Thoracic aorta (tissue), 2 donors: ENCODE results near the gene ZNF688. TPM values are rescaled to one million over a fixed set of nuclear protein-coding genes. Genes with fewer than 3 reads are reported as not detected.

ENCODE experiments used
- ATAC-seq: fragments of 150-250 bp; one replicate; pipeline ENCODE4 v1.8.0; 2017; ENCODE audit warnings: low read depth; ENCODE audit not compliant: insufficient number of reproducible peaks, low FRiP score
- DNase-seq: peaks from one replicate; pipeline ENCODE4 v3.0.0-alpha.2; 2020; ENCODE audit warnings: low spot score
- H3K27ac ChIP-seq, 2 donors: fragments of 200-600 bp; sonication (generic); 1 replicate in 1 of 2; 2 replicates in 1 of 2; pipeline ENCODE4 v1.5.1; 2016; ENCODE audit warnings: mild to moderate bottlenecking in 2 of 2, moderate library complexity in 2 of 2
- H3K27me3 ChIP-seq: fragments of 200-600 bp; sonication (generic); replicated peaks from 2 replicates; pipeline ENCODE4 v1.6.0; 2016; ENCODE audit warnings: mild to moderate bottlenecking; ENCODE audit not compliant: insufficient read depth
- H3K36me3 ChIP-seq: fragments of 200-600 bp; sonication (generic); one replicate; pipeline ENCODE4 v1.5.1; 2016
- H3K4me1 ChIP-seq, 2 donors: fragments of 200-600 bp; sonication (generic); 1 replicate in 1 of 2; 2 replicates in 1 of 2; pipeline versions ENCODE4 v1.5.1 to v1.6.0; 2016; ENCODE audit warnings: low read depth in 2 of 2, mild to moderate bottlenecking in 1 of 2; ENCODE audit not compliant: control insufficient read depth in 1 of 2
- H3K4me3 ChIP-seq: fragments of 200-600 bp; sonication (generic); 2 replicates; pipeline ENCODE4 v1.5.1; 2016; ENCODE audit warnings: mild to moderate bottlenecking
- H3K9me3 ChIP-seq: fragments of 200-600 bp; sonication (generic); 2 replicates; pipeline ENCODE4 v1.5.1; 2016
- total RNA-seq, 2 donors: library from RNA; depleted of rRNA; stranded (reverse); fragments of >200 nt; gene quantifications; one replicate each; pipeline versions ENCODE4 v1.1.0 to v1.2.3, GENCODE V29; 2016
- TF ChIP-seq, protein P1 (sequence below): fragments of 200-600 bp; sonication (generic); IDR thresholded peaks from one replicate; pipeline ENCODE4 v1.5.1; 2019; ENCODE audit warnings: antibody characterized with exemption

The ZNF688 gene
- total RNA-seq, 2 donors from 2014 or later, result 9.2 to 24.2 TPM

- H3K9me3 ChIP-seq, result no peaks in the 10 kb centered on the region
- peaks cover 12 to 31% of the 10 kb centered on the region in 2 donors for H3K4me1 ChIP-seq
- H3K36me3 ChIP-seq, result peaks cover 9% of the 10 kb centered on the region
- no peak overlapping the region for H3K4me3 ChIP-seq
- ATAC-seq (no peak), DNase-seq (no peak)
- no peak overlapping the region for H3K27ac ChIP-seq
- H3K27me3 ChIP-seq, result no peaks in the 10 kb centered on the region
- TF ChIP-seq, protein P1, sequence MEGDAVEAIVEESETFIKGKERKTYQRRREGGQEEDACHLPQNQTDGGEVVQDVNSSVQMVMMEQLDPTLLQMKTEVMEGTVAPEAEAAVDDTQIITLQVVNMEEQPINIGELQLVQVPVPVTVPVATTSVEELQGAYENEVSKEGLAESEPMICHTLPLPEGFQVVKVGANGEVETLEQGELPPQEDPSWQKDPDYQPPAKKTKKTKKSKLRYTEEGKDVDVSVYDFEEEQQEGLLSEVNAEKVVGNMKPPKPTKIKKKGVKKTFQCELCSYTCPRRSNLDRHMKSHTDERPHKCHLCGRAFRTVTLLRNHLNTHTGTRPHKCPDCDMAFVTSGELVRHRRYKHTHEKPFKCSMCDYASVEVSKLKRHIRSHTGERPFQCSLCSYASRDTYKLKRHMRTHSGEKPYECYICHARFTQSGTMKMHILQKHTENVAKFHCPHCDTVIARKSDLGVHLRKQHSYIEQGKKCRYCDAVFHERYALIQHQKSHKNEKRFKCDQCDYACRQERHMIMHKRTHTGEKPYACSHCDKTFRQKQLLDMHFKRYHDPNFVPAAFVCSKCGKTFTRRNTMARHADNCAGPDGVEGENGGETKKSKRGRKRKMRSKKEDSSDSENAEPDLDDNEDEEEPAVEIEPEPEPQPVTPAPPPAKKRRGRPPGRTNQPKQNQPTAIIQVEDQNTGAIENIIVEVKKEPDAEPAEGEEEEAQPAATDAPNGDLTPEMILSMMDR, result no peak
Observed at GRCh38 chr16:30530163-30531037, 41.1 kb downstream of the ZNF688 start.

DNA sequence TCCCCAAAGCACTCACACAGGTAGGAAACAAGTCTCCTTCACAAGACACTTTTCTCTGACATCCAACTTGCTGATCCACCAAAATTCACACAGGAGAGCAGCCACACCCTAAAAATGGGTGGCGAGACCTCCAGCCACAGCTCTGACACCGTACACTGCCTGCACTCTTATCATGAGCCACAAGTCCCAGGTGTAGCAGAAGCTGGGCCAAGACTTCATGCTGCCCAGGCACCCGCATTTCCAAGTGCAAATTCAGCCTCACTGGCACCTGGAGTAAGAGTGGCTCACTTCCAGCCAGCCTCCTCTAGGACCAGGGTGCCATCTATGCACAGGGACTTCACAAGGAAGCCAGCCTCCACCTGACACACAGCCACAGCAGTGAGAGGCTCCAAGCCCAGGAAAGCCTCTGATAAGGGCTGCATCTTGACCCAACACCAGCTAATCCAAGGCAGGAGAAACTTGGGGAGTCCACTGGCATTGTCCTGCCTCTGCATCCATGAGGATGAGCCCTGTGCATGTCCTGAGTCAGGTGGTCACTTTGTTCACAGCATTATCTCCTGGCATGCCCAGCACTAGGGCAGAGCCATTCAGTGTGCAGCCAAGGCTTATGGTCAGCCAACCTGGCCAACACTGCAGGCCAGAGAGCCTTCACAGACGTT lies 42.6 kb downstream of the ZNF688 start:
- H3K9me3 ChIP-seq, result no peaks in the 10 kb centered on the region
- no peak overlapping the region for H3K27ac ChIP-seq
- H3K36me3 ChIP-seq, result peaks cover 9% of the 10 kb centered on the region
- H3K4me3 ChIP-seq, result no peak overlapping the region
- TF ChIP-seq, protein P1, result no peak
- no peak for DNase-seq
- ATAC-seq, result no peak
- H3K27me3 ChIP-seq, result no peaks in the 10 kb centered on the region
- peaks cover 11 to 30% of the 10 kb centered on the region in 2 donors for H3K4me1 ChIP-seq

DNA sequence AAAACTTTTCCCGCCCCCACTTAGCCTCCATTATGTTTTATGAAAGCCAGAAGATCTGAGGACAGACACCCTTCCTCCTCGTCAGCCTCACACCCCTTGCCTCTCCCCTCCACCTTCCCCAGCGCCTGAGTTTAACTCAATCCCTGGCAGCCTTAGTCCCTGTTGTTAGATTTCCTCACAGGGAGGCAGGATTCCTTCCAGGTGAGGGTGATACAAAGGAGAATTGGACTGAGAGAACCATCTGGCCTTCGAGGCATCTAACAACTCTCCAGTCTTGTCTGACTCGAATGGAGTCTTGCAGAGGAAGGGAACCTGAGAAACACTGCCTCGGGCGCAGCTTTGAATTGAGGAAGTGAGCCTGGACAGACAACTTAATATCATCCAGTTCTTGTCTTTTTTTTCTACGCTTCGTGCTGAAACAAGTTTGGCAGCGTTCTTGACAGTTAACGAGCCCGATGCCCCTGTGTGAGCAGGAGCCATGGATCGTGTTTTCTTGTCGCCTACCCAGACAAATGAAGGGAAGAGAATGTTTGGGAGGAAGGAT lies 43.8 kb downstream of the ZNF688 start:
- DNase-seq (no peak), ATAC-seq (no peak)
- TF ChIP-seq, protein P1, result no peak
- H3K27ac ChIP-seq, result peak overlapping the region; percentile 81 to 99
- H3K27me3 ChIP-seq, result no peaks in the 10 kb centered on the region
- H3K4me3 ChIP-seq, result peak overlapping the region; percentile 98
- H3K36me3 ChIP-seq, result peaks cover 8% of the 10 kb centered on the region
- H3K9me3 ChIP-seq, result no peaks in the 10 kb centered on the region
- H3K4me1 ChIP-seq, result peaks cover 4 to 18% of the 10 kb centered on the region in 2 donors

DNA sequence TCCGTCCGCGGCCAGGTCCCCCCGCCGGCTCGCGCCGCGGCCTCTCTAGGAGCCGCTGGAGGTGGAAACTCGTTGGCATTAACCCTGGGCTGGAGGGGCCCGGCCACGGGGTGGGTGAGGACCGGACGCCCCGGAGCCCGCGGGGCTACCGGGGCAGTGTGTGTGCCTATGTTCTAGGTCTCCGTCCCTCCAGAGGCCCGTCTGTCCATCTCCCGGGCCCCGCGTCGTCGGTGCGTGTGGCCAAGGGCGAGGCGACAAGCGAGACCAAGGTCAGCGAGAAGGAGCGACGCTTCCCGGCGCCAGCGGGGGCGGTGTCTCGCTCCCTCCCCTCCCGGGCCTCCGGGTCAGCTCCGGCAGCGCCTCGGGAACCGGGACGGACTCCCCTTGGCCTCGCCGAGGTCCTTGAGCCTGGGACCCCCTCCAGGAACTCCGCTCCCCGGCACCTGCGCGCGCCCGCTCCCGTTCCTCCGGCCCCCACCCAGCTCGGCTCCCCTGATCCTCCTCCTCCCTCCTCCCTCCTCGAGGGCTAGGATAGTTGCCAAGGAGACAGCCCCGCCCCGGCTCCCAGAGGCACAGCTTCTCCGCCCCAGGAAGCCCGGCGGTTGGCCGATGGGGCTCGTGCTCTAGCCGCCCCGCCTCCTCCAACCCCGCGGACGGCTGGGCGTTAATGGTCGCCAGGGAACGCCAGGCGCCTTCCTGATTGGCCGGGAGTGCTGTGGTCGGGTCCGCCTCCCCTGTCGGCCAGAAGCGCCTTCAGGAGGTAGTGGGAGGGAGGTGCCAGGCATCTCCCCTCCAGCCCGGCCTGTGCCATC lies 44.5 kb downstream of the ZNF688 start:
- Histone ChIP-seq H3K27ac (peak overlapping the region; percentile 93 to 99), H3K4me3 (peak overlapping the region; percentile 98), H3K4me1 (peaks cover 4 to 18% of the 10 kb centered on the region in 2 donors), H3K9me3 (no peaks in the 10 kb centered on the region), H3K27me3 (no peaks in the 10 kb centered on the region), H3K36me3 (peaks cover 3% of the 10 kb centered on the region)
- peak; percentile 87 for ATAC-seq
- DNase-seq, result peak; percentile 94
- TF ChIP-seq, protein P1, result peak; percentile 39
